ENCODE measurements around the gene RAPSN.

RAPSN gene

GRCh38 chr11:47389577-47390421 is 59.1 kb downstream of the RAPSN start:
- TF ChIP-seq FOXP2 (optimal IDR thresholded peaks at IDR 0.05; ENCODE audit: control extremely low read depth, extremely low read length, insufficient read depth) = no peak
- no peak for TF ChIP-seq POLR2AphosphoS5 (IDR thresholded peaks at IDR 0.05; ENCODE audit: borderline replicate concordance, low read depth, low read length)
- TF ChIP-seq EZH2 (IDR thresholded peaks at IDR 0.05) = no peak
- Histone ChIP-seq H3K4me3 (no peak overlapping the region), H3K36me3 (ENCODE audit: insufficient read depth, low read length) (no peaks in the 10 kb centered on the region), H3K9ac (ENCODE audit: insufficient read length) (no peak overlapping the region), H3K9me3 (ENCODE audit: low read depth, low read length) (no peaks in the 10 kb centered on the region), H3K27ac (no peak overlapping the region)
- no peak for DNase-seq (ENCODE audit: low read depth, low spot score)

DNA sequence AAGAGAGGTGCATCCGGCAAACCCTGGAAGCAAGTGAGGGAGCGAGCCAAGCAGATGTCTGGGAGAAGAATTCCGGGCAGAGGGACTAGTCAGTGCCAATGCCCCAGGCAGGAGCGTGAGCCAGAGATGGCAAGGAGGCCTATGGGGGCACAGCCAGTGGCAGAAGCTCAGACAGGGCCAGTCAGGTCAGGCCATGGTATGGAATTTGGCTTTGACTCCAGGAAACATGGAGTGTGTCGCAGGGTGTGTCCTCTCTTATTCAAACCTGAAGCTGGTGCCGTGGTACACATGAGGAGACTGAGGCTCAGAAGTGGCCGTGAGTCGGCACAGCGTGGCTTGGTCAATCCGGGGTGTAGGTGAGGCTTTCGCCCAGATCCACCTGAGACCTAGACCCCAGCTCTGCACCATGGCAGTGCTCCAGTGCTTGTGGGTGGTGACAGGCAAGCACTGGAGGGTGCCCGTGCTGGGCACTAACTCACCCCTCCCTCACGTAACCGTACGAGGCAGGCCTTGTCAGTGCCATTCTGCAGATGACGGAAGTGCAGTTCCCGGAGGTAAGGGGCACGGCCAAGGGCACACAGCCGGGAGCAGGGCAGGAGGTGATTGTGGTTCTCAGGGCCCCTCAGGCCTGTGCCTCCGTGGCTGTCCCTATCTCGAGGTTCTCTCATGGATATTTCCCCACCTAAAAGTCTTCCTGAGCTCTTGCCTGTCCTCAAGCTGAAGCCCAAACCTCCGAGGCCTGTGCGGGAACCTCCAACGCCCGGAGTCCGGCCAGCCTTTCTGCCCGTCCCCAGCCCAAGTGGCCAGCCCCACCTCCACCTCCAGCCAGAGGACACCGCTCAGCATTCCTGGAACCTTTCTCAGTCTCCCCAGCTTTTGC is 60.0 kb downstream of the RAPSN start:
- Histone ChIP-seq H3K9ac (ENCODE audit: insufficient read length) (no peak overlapping the region), H3K4me3 (no peak overlapping the region), H3K27ac (no peak overlapping the region), H3K9me3 (ENCODE audit: low read depth, low read length) (no peaks in the 10 kb centered on the region), H3K36me3 (ENCODE audit: insufficient read depth, low read length) (no peaks in the 10 kb centered on the region)
- TF ChIP-seq POLR2AphosphoS5 (IDR thresholded peaks at IDR 0.05; ENCODE audit: borderline replicate concordance, low read depth, low read length) (no peak), FOXP2 (optimal IDR thresholded peaks at IDR 0.05; ENCODE audit: control extremely low read depth, extremely low read length, insufficient read depth) (no peak), EZH2 (IDR thresholded peaks at IDR 0.05) (no peak)
- DNase-seq (ENCODE audit: low read depth, low spot score) = no peak

- no peaks in the 10 kb centered on the region for H3K36me3 ChIP-seq (ENCODE audit: insufficient read depth, low read length)
- no peak for DNase-seq (ENCODE audit: low read depth, low spot score)
- no peaks in the 10 kb centered on the region for H3K9me3 ChIP-seq (ENCODE audit: low read depth, low read length)
- H3K27ac ChIP-seq = no peak overlapping the region
- TF ChIP-seq POLR2AphosphoS5 (IDR thresholded peaks at IDR 0.05; ENCODE audit: borderline replicate concordance, low read depth, low read length) = no peak
- TF ChIP-seq FOXP2 (optimal IDR thresholded peaks at IDR 0.05; ENCODE audit: control extremely low read depth, extremely low read length, insufficient read depth) = no peak
- TF ChIP-seq EZH2 (IDR thresholded peaks at IDR 0.05) = no peak
- no peak overlapping the region for H3K4me3 ChIP-seq
- no peak overlapping the region for H3K9ac ChIP-seq (ENCODE audit: insufficient read length)
These were observed 60.8 kb downstream of the RAPSN start for GRCh38 chr11:47387944-47388696.
